ENCODE data around the gene LILRB1. TPM values are rescaled to one million over a fixed set of nuclear protein-coding genes. Genes with fewer than 3 reads are reported as not detected.

Gene LILRB1
- total and polyA plus RNA-seq, 2 of the 13 experiments (the other 11 are each of a cell fraction or from before 2014, with no cell fraction given), result not detected

- TF ChIP-seq, protein P1, sequence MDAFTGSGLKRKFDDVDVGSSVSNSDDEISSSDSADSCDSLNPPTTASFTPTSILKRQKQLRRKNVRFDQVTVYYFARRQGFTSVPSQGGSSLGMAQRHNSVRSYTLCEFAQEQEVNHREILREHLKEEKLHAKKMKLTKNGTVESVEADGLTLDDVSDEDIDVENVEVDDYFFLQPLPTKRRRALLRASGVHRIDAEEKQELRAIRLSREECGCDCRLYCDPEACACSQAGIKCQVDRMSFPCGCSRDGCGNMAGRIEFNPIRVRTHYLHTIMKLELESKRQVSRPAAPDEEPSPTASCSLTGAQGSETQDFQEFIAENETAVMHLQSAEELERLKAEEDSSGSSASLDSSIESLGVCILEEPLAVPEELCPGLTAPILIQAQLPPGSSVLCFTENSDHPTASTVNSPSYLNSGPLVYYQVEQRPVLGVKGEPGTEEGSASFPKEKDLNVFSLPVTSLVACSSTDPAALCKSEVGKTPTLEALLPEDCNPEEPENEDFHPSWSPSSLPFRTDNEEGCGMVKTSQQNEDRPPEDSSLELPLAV (CRISPR knock-in tag; conservative IDR thresholded peaks at IDR 0.05; ENCODE audit: low read depth), result no peak
- TF ChIP-seq GPN1 (CRISPR knock-in tag; IDR thresholded peaks at IDR 0.05; ENCODE audit: borderline replicate concordance) (no peak; the same call in 1 of the 2 replicates), SMC3 (IDR thresholded peaks at IDR 0.05; ENCODE audit: low read length) (no peak), CEBPG (CRISPR knock-in tag; IDR thresholded peaks at IDR 0.05) (peak; percentile 17; the same call in 1 of the 2 replicates), ZFP36 (IDR thresholded peaks at IDR 0.05; ENCODE audit: borderline replicate concordance, low read depth, low read length, partially characterized antibody) (no peak), GFI1 (CRISPR knock-in tag; IDR thresholded peaks at IDR 0.05; ENCODE audit: borderline replicate concordance) (no peak), ZNF431 (CRISPR knock-in tag; IDR thresholded peaks at IDR 0.05; ENCODE audit: borderline replicate concordance, low read depth) (no peak), ZNF18 (CRISPR knock-in tag; IDR thresholded peaks at IDR 0.05; ENCODE audit: insufficient replicate concordance) (peak; percentile 55), RNF2 (conservative IDR thresholded peaks at IDR 0.05; ENCODE audit: low read depth) (no peak), ZKSCAN1 (IDR thresholded peaks at IDR 0.05; ENCODE audit: low read length) (no peak), NFKBIZ (CRISPR knock-in tag; IDR thresholded peaks at IDR 0.05) (0 out of 2 replicates have a peak, but pooled peaks have one; percentile 57), HNRNPK (IDR thresholded peaks at IDR 0.05; ENCODE audit: low read depth, low read length, poor library complexity, severe bottlenecking) (no peak), FOXM1 (CRISPR knock-in tag; IDR thresholded peaks at IDR 0.05) (no peak), RXRB (CRISPR knock-in tag; IDR thresholded peaks at IDR 0.05; ENCODE audit: borderline replicate concordance) (peak; percentile 53; the same call in 1 of the 2 replicates), ZNF350 (CRISPR knock-in tag; IDR thresholded peaks at IDR 0.05; ENCODE audit: borderline replicate concordance, low read depth) (no peak), MTF1 (CRISPR knock-in tag; IDR thresholded peaks at IDR 0.05) (no peak), ARNT2 (CRISPR knock-in tag; IDR thresholded peaks at IDR 0.05; ENCODE audit: low read depth) (0 out of 2 replicates have a peak, but pooled peaks have one; percentile 44), ZFYVE20 (CRISPR knock-in tag; IDR thresholded peaks at IDR 0.05; ENCODE audit: borderline replicate concordance, low read depth) (0 out of 2 replicates have a peak, but pooled peaks have one; percentile 65), MAFG (CRISPR knock-in tag; IDR thresholded peaks at IDR 0.05) (no peak)
- TF ChIP-seq, protein P2, sequence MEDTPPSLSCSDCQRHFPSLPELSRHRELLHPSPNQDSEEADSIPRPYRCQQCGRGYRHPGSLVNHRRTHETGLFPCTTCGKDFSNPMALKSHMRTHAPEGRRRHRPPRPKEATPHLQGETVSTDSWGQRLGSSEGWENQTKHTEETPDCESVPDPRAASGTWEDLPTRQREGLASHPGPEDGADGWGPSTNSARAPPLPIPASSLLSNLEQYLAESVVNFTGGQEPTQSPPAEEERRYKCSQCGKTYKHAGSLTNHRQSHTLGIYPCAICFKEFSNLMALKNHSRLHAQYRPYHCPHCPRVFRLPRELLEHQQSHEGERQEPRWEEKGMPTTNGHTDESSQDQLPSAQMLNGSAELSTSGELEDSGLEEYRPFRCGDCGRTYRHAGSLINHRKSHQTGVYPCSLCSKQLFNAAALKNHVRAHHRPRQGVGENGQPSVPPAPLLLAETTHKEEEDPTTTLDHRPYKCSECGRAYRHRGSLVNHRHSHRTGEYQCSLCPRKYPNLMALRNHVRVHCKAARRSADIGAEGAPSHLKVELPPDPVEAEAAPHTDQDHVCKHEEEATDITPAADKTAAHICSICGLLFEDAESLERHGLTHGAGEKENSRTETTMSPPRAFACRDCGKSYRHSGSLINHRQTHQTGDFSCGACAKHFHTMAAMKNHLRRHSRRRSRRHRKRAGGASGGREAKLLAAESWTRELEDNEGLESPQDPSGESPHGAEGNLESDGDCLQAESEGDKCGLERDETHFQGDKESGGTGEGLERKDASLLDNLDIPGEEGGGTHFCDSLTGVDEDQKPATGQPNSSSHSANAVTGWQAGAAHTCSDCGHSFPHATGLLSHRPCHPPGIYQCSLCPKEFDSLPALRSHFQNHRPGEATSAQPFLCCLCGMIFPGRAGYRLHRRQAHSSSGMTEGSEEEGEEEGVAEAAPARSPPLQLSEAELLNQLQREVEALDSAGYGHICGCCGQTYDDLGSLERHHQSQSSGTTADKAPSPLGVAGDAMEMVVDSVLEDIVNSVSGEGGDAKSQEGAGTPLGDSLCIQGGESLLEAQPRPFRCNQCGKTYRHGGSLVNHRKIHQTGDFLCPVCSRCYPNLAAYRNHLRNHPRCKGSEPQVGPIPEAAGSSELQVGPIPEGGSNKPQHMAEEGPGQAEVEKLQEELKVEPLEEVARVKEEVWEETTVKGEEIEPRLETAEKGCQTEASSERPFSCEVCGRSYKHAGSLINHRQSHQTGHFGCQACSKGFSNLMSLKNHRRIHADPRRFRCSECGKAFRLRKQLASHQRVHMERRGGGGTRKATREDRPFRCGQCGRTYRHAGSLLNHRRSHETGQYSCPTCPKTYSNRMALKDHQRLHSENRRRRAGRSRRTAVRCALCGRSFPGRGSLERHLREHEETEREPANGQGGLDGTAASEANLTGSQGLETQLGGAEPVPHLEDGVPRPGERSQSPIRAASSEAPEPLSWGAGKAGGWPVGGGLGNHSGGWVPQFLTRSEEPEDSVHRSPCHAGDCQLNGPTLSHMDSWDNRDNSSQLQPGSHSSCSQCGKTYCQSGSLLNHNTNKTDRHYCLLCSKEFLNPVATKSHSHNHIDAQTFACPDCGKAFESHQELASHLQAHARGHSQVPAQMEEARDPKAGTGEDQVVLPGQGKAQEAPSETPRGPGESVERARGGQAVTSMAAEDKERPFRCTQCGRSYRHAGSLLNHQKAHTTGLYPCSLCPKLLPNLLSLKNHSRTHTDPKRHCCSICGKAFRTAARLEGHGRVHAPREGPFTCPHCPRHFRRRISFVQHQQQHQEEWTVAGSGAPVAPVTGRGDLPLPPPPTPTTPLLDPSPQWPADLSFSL (CRISPR knock-in tag; IDR thresholded peaks at IDR 0.05), result no peak
- TF ChIP-seq, protein P3, sequence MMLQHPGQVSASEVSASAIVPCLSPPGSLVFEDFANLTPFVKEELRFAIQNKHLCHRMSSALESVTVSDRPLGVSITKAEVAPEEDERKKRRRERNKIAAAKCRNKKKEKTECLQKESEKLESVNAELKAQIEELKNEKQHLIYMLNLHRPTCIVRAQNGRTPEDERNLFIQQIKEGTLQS (CRISPR knock-in tag; IDR thresholded peaks at IDR 0.05), result peak; percentile 64; the same call in 1 of the 2 replicates
These were observed 54.2 kb downstream of the LILRB1 start (continued) for GRCh38 chr19:54684527-54684926.

Measured in HepG2 (cell line).